Fibroblast of skin of right quadriceps (primary cell): ENCODE measurements around the gene CYB5R2.

Experiments
- DNase-seq: peaks from one replicate; pipeline ENCODE4 v3.0.0-alpha.2; 2013

CYB5R2 gene

GRCh38 chr11:7636350-7636749, 37.0 kb downstream of the CYB5R2 start:
- DNase-seq: no peak

- DNase-seq: no peak
Measured at GRCh38 chr11:7635708-7636107, 37.6 kb downstream of the CYB5R2 start.

- DNase-seq: no peak
Measured at GRCh38 chr11:7635137-7635536, 38.2 kb downstream of the CYB5R2 start.

- no peak for DNase-seq
Measured at GRCh38 chr11:7632211-7632610, 41.1 kb downstream of the CYB5R2 start.

- DNase-seq: no peak
Measured at GRCh38 chr11:7630002-7630401, 43.3 kb downstream of the CYB5R2 start.

- no peak for DNase-seq
Measured at GRCh38 chr11:7628660-7629059, 44.6 kb downstream of the CYB5R2 start.

GRCh38 chr11:7622721-7623120, 50.6 kb downstream of the CYB5R2 start:
- DNase-seq: no peak

- DNase-seq: no peak
Measured at GRCh38 chr11:7621554-7621953, 51.7 kb downstream of the CYB5R2 start.

GRCh38 chr11:7621090-7621489, 52.2 kb downstream of the CYB5R2 start:
- DNase-seq: no peak

- DNase-seq: no peak
Measured at GRCh38 chr11:7619322-7619721, 54.0 kb downstream of the CYB5R2 start.

GRCh38 chr11:7617032-7617431, 56.3 kb downstream of the CYB5R2 start:
- DNase-seq: no peak
